GM21717 (cell line): ENCODE results near the gene SCN10A.

Experiments
- ATAC-seq: cut with Tn5 transposase; IDR thresholded peaks from one replicate; pipeline ENCODE4 v1.9.1; 2021; ENCODE audit warnings: mild to moderate bottlenecking, moderate library complexity; ENCODE audit not compliant: unreplicated experiment

SCN10A gene

DNA sequence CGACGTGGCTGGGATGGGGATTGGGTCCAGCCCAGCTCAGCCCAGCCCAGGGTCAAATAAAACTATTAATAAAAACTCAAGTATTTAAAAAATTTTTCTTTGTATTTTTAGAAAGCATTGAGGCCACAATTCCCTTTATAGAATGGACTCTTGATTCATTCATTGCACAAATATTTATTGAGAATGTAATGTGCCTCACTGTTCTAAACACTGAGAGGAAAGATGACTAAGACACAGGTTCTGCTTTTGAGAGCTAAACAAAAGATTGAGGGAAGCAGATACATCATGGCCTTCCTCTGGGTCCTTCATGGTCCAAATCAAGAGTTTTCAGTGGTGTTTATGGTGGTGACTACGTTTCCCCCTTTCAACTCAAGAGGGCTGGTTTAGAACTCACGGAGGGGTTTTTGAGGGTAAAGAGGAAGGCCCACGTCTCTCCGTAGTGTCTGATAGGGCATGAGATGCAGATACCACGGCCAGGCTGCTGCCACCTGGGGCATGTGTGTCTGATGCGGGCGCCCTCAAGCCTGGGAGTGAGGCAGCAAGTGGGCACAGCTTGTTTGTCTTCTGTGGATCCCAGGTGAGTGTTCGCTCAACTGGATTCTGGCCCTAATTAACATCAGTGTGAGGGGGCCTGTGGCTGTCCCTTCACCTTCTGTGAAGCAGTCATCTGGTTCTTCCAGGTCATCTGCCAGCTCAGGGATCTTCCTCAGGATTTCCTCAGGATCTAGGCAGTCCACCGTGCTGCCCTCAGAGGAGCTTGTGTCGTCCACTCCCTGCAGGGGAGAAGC is 93.0 kb downstream of the SCN10A start:
- no peak for ATAC-seq

DNA sequence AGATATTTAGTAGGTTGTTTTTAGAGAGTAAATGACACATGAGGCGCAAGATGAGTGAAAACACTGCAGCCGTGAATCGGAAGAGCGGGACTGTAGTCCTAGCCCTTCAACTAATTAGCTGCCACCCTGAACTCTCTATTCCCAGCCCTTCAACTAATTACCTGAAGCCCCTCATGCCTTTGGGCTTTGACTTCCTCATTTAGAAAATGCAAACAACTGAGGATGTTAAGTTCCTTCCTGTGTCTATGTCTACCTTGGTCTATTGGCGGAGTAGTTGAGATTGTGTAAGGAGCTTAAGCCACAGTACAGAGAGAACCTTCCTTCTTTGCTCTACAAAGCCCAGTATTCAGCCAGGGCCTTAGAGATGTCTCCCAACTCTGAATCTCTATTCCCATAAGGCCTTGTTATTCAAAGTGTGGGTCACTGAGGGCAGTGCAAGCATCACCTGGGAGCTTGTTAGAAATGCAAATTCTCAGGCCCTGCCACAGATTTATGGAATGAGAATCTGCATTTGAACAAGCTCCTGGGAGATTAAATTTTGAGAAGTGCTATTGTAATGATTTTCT is 94.7 kb downstream of the SCN10A start:
- no peak for ATAC-seq

DNA sequence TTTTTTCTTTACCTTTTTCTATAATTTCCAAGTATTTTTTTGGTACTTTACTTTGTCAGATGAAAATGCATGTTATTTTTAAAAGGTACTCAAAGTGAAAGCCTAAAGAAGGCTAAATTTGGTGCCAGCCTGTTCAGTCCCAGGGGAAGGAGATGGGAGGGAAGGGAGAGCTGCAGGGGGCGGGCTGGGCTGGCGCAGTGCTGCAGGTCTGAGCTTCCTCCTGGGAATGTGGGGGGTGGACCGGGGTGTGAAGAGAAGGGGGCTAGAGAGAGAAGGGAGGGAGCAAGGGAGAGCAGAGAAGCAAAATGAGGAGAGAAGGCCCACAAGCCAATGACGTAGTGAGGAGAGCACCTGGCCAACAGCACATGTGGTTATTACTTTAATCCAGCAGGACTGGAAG is 95.6 kb downstream of the SCN10A start:
- no peak for ATAC-seq

DNA sequence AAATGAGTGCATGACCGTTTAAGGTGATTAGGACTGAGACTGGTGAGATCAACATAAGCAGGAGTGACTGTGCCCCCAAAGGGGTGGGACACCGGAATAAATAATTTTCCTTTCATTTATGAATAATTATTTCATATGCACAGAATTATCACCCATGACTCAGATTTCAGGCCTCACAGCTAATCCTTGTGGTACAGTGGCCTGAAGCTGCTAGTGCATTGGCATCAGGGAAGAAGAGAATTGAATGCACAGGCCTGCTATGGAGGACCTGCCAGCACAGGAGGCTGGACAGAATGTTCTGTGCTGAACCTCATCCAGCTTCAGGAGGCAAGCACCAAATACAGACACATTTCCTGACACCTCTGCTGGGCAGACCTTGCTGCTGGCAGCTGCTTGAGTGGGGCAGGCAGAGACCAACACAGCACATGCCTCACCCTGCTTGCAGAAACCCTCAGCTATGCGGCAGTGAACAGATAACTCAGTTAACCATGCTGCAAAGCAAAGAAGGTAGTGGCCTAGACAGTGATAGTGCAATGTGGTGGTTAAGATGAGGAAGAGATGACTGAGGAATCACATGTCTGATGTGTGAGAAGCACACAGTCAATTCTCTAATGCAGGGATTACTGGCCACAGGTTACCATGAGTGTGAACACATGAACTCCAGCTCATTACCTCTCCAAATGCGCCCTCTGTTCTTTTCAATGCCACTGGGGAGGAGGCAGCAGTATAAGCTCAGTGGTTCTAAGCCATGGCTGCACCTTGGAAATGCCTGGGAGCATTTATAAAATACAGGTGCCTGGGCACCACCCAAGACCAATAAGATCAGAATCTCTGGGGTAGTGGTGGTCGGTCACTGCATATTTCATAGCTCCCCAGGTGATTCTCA is 98.4 kb downstream of the SCN10A start:
- no peak for ATAC-seq

DNA sequence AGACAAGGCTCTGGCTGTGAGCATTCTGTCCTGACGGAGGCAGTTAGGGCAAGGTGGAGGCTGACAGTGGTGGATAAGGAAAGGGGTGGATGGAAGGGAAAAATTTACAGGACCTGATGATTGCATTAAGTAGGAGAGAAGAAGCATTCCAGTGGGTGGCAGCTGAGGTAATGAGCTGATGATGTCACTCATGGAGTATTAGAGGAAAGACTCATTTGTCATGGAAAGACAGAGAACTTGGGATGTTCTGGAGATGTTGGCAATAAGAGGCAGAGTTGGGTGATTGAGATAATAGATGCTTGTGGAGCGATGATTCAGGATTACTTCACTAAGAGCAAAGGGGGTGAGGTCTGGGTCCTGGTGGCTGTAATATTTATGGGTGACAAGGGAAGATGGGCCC is 102.9 kb downstream of the SCN10A start:
- no peak for ATAC-seq

DNA sequence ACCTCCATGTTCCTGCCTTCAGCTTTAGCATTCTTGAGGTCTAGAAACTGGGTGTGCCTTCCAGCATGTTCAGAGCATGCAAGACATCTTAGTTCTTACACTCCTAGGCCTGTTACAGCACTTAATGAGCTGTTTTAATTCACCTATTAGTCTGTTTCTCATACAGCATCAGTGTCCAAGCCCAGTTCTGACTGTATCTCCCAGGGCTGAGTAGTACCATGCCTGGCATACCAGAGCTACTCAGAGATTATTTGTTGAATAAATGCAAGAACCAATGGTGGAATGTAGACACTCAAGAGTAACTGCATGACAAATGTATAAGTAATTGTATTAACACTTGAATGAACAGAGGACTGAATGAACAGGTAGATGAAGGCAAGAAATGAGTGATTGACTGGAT is 104.7 kb downstream of the SCN10A start:
- no peak for ATAC-seq

DNA sequence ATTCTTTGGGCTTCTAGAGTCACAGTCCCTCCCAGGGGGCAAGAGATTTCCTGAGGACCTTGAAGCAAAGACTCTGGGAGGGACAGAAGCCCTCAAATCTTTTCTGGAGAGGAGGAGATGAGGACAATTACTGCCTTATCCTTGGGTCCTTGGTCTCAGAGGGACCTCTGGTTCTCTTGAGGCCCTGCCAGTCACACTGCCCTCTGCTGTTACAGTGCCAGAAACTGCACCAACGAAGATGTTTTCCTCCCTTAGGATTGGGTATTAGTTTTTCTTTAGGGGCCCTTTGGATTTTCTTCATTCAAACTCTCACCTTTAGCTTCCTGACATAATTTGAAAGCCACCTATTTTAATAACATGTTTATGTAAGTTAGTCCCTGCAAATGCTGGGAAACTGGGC is 108.3 kb downstream of the SCN10A start:
- ATAC-seq = no peak

DNA sequence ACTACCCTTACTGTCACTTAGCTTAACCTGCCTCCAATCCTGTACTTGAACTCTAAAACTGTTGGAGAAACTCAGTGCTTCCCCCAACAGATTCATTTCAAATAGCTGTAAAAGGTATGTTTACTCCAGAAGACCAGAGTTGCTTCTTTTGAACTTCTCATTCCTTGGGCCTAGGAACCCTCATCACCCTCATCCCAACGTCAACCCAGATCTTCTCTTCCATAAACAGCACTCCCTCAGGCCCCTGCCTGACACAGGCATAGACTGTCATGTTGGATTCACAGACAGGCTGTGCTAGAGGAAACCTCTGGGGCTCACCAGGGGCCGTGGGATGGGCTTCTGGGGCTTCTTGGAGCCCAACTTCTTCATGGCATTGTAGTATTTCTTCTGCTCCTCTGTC is 109.1 kb downstream of the SCN10A start:
- no peak for ATAC-seq

DNA sequence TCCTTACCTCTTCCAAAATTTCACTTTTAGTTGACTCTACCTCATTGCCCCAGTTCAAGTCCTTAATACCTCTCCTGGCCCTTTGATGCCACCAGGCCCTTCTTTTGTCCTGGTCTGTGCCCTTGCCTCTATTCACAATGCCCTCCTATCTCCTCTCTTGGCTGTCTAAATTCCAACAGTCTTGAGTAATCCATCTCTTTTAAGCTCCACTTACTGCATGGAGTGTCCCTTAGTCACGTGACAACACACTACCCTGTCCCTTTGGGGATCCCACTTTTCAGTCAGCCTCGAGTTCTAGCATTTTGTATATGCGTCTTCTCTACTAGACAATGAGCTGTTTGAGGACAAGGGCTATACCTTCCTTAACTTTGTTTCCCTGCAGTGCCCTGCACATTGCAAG is 113.8 kb downstream of the SCN10A start:
- ATAC-seq = no peak

DNA sequence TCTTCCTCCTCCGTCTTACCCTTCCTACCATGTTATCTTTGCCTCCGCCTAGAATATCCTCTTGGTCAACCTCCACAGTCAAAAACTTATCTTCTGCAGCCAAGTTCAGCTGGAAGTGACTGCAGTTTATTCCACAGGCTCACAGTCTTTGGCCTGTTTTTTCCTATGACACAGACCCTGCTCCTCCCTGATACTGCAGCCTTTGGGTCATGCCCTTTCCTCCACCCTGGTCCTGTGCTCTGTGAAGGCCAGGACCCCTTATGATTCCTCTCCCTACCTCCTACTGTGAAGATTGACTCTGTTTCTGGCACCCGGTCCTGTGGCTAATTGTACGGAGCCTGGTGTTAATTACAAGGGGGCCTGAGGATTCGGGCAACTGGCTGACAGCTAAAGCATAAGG is 117.3 kb downstream of the SCN10A start:
- ATAC-seq = no peak

DNA sequence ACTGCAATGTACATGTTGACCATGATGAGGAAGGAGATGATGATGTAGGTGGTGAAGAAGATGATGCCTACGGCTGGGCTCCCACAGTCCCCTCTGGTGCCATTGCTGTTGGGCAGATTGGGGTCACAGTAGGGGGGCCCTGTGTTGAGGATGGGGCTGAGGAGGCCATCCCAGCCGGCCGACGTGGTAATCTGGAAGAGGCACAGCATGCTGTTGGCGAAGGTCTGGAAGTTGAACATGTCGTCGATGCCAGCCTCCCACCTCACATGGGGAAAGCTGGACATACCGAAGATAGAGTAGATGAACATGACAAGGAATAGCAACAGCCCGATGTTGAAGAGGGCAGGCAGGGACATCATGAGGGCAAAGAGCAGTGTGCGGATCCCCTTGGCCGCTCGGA is 118.0 kb downstream of the SCN10A start:
- ATAC-seq = no peak

DNA sequence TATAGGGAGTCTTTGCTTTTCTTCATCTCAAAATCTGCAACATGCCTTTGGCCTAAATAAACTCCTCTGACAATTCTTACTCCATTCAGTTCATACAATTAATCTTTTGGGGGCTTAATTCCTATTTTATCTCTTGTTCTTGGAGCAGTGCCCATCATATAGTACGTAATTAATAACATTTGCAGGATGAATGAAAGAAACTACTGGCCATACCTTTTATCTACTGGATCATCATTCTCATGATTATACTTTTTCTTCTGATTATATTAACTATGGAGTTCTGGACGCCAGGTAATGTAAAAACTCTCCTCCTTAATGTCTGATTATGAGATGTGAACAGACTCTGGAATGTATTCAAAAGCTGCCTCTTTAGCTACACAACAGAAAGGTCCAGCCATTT is 120.0 kb downstream of the SCN10A start:
- ATAC-seq = no peak

DNA sequence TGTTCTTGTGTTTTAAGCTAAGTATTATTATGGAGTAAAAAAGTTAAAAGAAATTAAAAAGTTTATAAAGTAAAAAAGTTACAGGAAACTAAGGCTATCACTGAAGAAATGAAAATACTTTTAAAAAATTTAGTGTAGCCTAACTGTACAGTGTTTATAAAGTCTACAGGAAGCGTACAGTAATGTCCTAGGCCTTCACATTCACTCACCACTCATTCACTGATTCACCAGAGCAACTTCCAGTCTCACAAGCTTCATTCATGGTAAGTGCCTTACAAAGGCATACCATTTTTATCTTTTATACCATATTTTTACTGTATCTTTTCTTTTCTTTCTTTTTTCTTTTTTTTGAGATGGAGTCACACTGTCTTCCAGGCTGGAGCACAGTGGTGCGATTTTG is 125.8 kb downstream of the SCN10A start:
- ATAC-seq = no peak

DNA sequence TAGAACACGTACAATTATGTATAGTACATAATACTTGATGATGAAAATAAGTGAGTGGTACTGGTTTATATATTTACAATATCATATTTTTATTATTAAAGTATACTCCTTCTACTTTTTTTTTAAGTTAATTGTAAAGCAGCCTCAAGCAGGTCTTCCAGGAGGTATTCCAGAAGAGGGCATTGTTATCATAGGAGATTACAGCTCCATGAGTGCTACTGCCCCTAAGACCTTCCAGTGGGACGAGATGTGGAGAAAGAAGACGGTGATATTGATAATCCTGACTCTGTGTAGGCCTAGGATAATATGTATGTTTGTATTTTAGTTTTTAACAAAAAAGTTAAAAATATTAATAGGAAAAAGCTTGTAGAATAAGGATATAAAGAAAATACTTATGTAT is 126.2 kb downstream of the SCN10A start:
- ATAC-seq = no peak

DNA sequence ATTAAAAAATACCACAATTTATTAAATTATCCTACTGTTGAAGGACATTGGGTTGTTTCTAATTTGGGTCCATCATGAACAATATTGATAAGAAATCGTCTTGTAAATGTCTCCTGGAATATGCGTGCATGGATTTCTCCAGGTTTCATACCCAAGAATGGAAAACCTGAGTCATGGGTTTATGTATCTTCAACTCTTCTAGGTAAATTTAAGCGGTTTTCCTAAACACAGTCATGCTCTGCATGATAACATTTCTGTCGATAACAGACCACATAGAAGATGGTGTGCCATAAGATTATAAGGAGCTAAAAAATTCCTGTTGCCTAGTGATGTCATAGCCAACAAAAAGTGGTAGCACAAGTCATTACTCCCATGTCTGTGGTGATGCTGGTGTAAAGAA is 126.7 kb downstream of the SCN10A start:
- no peak for ATAC-seq

DNA sequence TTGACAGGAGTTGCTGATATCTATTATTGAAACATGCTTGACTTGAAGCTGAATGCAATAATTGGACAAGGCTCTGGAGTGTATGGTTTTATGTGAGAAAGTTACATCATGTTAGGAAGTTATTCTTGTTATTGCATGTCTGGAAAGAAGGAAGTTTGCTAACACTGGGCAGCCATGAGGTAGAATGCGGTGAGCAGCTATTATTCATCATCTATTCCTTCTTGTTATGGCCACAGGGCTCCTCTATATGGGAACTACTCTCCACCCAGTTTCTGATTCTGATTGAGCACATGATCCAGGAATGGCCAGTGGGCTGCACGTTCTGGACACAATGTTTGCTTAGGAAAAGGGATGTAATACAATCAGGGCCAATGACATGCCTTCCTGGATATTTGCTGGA is 128.7 kb downstream of the SCN10A start:
- no peak for ATAC-seq

DNA sequence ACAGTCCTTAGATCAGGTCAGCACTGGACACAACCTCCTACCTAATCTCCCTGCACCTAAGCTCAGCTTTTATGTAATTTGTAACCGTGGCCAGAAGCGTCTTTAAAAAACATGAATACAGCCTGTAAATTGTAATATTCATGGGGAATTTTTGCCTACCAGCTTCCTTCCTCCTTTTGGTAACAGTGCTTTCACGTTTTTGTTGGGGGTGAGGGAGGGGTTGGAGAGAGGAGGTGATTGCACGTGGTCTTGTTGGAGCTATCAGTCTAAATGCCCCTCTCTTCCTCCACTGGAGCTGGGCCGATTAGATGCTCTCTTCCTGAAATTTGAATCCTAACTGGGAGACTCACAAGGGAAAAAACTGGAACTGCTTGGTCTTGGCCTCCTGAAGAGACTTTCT is 131.5 kb downstream of the SCN10A start:
- no peak for ATAC-seq

DNA sequence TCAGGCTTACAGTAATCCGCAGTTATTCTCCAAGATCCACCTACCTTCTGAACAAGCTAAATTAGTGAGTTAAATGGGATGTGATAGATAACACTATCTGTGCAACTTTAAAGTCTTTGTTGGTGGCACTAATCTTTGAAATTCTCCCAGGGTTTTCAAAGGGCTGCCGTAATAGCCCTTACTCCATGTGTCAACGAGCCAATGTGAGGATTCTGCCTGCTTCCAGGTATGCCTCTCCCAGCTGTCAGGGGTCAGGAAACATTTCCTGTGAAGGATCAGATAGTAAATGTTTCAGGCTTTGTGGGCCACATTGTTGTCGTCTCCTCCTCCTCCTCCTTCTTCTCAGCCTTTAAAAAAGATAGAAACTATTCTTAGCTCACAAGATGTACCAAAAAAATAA is 146.3 kb downstream of the SCN10A start:
- no peak for ATAC-seq

DNA sequence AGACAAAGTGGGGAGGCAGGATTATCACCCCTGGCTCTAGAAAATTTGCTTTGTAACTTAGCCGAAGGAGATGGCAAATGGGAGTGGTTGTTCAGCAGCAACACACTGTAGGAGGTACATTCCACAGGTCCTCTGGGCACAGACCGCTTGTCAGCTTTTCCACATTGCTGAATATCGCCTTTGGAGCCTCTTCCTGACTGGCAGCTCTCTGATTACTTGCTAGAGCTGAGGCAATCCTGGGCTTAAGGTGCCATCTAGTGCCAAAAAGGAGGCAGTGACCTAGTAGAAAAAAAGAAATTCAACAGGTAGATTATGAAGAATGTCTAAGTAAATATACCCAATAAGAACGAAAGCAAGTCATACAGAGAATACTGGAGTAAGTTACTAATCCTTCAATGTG is 153.5 kb downstream of the SCN10A start:
- no peak for ATAC-seq

DNA sequence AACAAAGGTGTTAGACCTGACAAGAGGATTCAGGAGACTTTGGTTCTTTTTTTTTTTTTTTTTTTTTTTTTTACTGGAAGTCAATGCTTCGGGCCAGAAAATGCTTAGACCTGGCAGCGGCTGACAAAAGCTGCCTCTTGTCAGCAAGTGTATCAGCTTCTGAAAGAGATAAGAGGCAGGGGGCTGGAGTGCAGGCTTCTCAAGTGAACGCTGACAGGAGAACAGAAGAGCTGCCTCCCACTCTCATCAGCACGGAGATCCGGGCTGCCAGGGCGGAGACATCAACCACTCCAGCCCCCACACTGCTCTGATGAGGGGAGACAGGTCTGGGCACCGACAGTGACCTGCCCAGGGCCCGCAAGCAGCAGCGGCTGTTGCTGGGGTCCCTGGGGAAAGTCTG is 157.2 kb downstream of the SCN10A start:
- ATAC-seq = no peak

DNA sequence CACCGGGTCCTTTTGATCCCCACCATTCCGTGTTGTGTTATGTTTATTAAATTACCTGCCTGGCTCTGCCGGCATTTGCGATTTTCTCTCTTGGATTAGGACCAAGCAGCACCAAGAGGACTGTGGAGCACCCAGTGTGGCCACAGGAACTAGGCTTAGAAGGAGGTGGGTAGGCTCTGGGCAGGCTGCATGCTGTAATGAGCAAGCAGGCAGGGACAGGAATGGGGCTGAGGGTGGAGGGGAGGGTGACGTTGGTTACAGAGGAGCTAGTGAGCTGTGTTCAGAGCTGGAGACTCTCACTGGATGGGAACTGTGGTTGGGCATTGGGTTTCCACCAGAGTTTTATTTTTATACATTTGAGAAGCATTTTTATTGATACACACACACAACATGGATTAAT is 158.6 kb downstream of the SCN10A start:
- ATAC-seq = no peak

DNA sequence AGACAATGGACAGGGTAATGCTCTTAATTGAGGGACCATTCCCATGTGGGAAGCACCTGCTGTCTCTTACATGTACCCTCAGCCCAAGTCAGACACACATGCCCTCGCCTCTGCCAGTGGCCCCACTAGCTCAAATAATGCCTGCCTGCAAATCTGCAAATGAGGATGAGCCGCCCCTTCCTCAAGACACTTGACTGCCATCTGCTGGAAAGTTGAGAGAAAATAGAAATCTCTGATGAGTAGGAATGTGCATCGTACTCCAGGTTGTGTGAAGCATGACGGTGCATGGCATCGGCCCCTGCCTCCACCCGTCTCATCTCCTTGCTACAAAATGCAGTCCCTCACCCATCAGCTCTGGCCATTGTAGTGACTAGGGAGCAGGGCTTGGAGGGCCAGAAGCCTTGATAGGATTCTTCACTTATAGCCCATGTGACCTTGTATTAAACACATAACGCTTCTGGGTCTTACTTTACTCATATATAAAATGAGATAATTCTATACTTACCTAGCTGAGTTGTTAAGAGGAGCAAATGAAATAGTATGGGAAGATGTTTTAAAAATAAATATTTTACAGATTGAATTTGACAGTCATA is 160.2 kb downstream of the SCN10A start:
- no peak for ATAC-seq
